ENCODE results near the gene OSBPL8. TPM values are rescaled to one million over a fixed set of nuclear protein-coding genes. Genes with fewer than 3 reads are reported as not detected.

Gene OSBPL8
- total RNA-seq, 4 donors from 2014 or later, result 50.0 to 55.0 (median 54.7) TPM

DNA sequence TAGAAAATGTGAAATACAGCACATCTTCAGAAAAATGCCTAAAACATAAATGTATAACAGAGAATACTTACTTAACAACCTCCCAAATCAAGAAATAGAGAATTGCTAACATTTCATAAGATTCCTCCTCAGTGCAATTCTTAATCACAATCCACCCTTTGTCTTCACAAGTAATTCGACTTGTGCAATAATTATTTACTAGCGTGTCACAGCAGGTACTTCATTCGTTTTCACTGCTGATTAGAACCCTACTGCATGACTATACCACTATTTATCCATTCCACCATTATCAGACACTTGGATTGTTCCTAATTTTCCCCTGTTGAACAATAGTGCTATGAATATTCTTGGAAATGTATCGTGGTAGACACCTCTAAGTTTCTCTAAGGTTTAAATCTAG, 146.4 kb downstream of the OSBPL8 start:
- Histone ChIP-seq H3K27me3 (no peaks in the 10 kb centered on the region), H3K4me1 (peaks cover 0 to 2% (median 0%) of the 10 kb centered on the region in 4 donors), H3K36me3 (no peaks in the 10 kb centered on the region), H3K9me3 (no peaks in the 10 kb centered on the region), H3K27ac (replicated peaks in 1 of 4) (no peak overlapping the region), H3K4me3 (no peak overlapping the region)
- WGBS, result 97% methylated on average over 4 of the region's 4 CpGs
- intact Hi-C loops (cut with DNase I), result no loop called here
- no peak for DNase-seq (ENCODE audit: extremely low spot score)
- TF ChIP-seq POLR2AphosphoS5 (IDR thresholded peaks at IDR 0.05), result no peak
- TF ChIP-seq CTCF (IDR thresholded peaks at IDR 0.05), result no peak
- TF ChIP-seq POLR2A (IDR thresholded peaks at IDR 0.05; ENCODE audit: low read depth), result no peak
- TF ChIP-seq EP300 (IDR thresholded peaks at IDR 0.05), result no peak

GRCh38 chr12:76410781-76411180, 148.8 kb downstream of the OSBPL8 start:
- Histone ChIP-seq H3K9me3 (no peaks in the 10 kb centered on the region), H3K4me1 (peaks cover 0 to 2% (median 0%) of the 10 kb centered on the region in 4 donors), H3K4me3 (no peak overlapping the region), H3K27ac (replicated peaks in 1 of 4) (no peak overlapping the region), H3K36me3 (no peaks in the 10 kb centered on the region), H3K27me3 (no peaks in the 10 kb centered on the region)
- TF ChIP-seq CTCF (IDR thresholded peaks at IDR 0.05), result no peak
- WGBS, result 67% methylated on average over 5 of the region's 5 CpGs
- DNase-seq (ENCODE audit: extremely low spot score), result no peak
- intact Hi-C loops (cut with DNase I), result no loop called here

GRCh38 chr12:76410371-76410770, 149.2 kb downstream of the OSBPL8 start:
- DNase-seq (ENCODE audit: extremely low spot score), result no peak
- no peak overlapping the region for H3K27ac ChIP-seq (replicated peaks in 1 of 4)
- H3K4me1 ChIP-seq, result peaks cover 0 to 2% (median 0%) of the 10 kb centered on the region in 4 donors
- no peaks in the 10 kb centered on the region for H3K9me3 ChIP-seq
- intact Hi-C loops (cut with DNase I), result no loop called here
- no peak overlapping the region for H3K4me3 ChIP-seq
- no peaks in the 10 kb centered on the region for H3K27me3 ChIP-seq
- TF ChIP-seq POLR2AphosphoS5 (IDR thresholded peaks at IDR 0.05) (no peak), POLR2A (IDR thresholded peaks at IDR 0.05; ENCODE audit: low read depth) (no peak), EP300 (IDR thresholded peaks at IDR 0.05) (no peak), CTCF (IDR thresholded peaks at IDR 0.05) (no peak)
- no peaks in the 10 kb centered on the region for H3K36me3 ChIP-seq

- no peak for TF ChIP-seq EP300 (IDR thresholded peaks at IDR 0.05)
- TF ChIP-seq CTCF (IDR thresholded peaks at IDR 0.05), result no peak
- no peak for TF ChIP-seq POLR2A (IDR thresholded peaks at IDR 0.05; ENCODE audit: low read depth)
- no peak for TF ChIP-seq POLR2AphosphoS5 (IDR thresholded peaks at IDR 0.05)
- intact Hi-C loops (cut with DNase I), result no loop called here
- no peak overlapping the region for H3K4me3 ChIP-seq
- H3K9me3 ChIP-seq, result no peaks in the 10 kb centered on the region
- H3K4me1 ChIP-seq, result peaks cover 0 to 2% (median 0%) of the 10 kb centered on the region in 4 donors
- H3K36me3 ChIP-seq, result no peaks in the 10 kb centered on the region
- 70% methylated on average over 1 of the region's 1 CpG for WGBS
- DNase-seq (ENCODE audit: extremely low spot score), result no peak
- no peak overlapping the region for H3K27ac ChIP-seq (replicated peaks in 1 of 4)
- no peaks in the 10 kb centered on the region for H3K27me3 ChIP-seq
These were observed 150.5 kb downstream of the OSBPL8 start for GRCh38 chr12:76409074-76409473.

GRCh38 chr12:76407710-76408109, 151.9 kb downstream of the OSBPL8 start:
- 98% methylated on average over 3 of the region's 3 CpGs for WGBS
- intact Hi-C loops (cut with DNase I), result no loop called here
- TF ChIP-seq CTCF (IDR thresholded peaks at IDR 0.05), result no peak
- no peak for TF ChIP-seq EP300 (IDR thresholded peaks at IDR 0.05)
- no peak for TF ChIP-seq POLR2A (IDR thresholded peaks at IDR 0.05; ENCODE audit: low read depth)
- no peak for TF ChIP-seq POLR2AphosphoS5 (IDR thresholded peaks at IDR 0.05)
- no peak overlapping the region for H3K4me3 ChIP-seq
- H3K36me3 ChIP-seq, result no peaks in the 10 kb centered on the region
- no peaks in the 10 kb centered on the region for H3K27me3 ChIP-seq
- no peak for DNase-seq (ENCODE audit: extremely low spot score)
- peaks cover 0 to 2% (median 0%) of the 10 kb centered on the region in 4 donors for H3K4me1 ChIP-seq
- H3K9me3 ChIP-seq, result no peaks in the 10 kb centered on the region
- H3K27ac ChIP-seq (replicated peaks in 1 of 4), result no peak overlapping the region

All from esophagus muscularis mucosa (tissue), 4 donors.